DND-41 (cell line): ENCODE measurements around the gene HES3.

Experiments used
- ATAC-seq: fragments of 200-7000 bp; cut with Tn5 transposase; 3 replicates; pipeline ENCODE4 v1.9.1; 2021; ENCODE audit warnings: low read depth; ENCODE audit not compliant: insufficient read depth
- DNase-seq: peaks from one replicate; pipeline ENCODE4 v3.0.0-alpha.2; 2020
- H2AFZ ChIP-seq: 2 replicates; pipeline ENCODE4 v1.6.0; 2012; ENCODE audit warnings: low read depth, low read length
- H3K27ac ChIP-seq: 2 replicates; pipeline ENCODE4 v1.5.1; 2012; ENCODE audit warnings: low read length, inconsistent platforms
- H3K27me3 ChIP-seq: fragments of 200-600 bp; sonication (generic); 2 replicates; pipeline ENCODE4 v1.6.0; 2012; ENCODE audit warnings: low read length, mild to moderate bottlenecking, inconsistent platforms; ENCODE audit not compliant: insufficient read depth, poor library complexity
- H3K36me3 ChIP-seq: 2 replicates; pipeline ENCODE4 v1.5.1; 2012; ENCODE audit warnings: low read length, inconsistent platforms; ENCODE audit not compliant: insufficient read depth
- H3K4me1 ChIP-seq: 2 replicates; pipeline ENCODE4 v1.5.1; 2012; ENCODE audit warnings: mild to moderate bottlenecking, low read length; ENCODE audit not compliant: insufficient read depth
- H3K4me2 ChIP-seq: 2 replicates; pipeline ENCODE4 v1.6.0; 2012; ENCODE audit warnings: mild to moderate bottlenecking, moderate library complexity, low read length, inconsistent platforms; ENCODE audit not compliant: insufficient read depth
- H3K4me3 ChIP-seq, 2 experiments: fragments of 200-600 bp in 1 of 2; shearing (Covaris generic) in 1 of 2; 2 replicates each; pipeline ENCODE4 v1.5.1; 2012 to 2016; ENCODE audit warnings: inconsistent platforms in 2 of 2, low read length in 2 of 2, mild to moderate bottlenecking in 2 of 2, low read depth in 1 of 2, moderate library complexity in 1 of 2
- H3K79me2 ChIP-seq: 2 replicates; pipeline ENCODE4 v1.6.0; 2012; ENCODE audit warnings: low read length, inconsistent platforms; ENCODE audit not compliant: insufficient read depth
- H3K9ac ChIP-seq: 2 replicates; pipeline ENCODE4 v1.6.0; 2012; ENCODE audit warnings: low read depth, mild to moderate bottlenecking, inconsistent platforms, low read length, moderate library complexity
- H3K9me3 ChIP-seq: 2 replicates; pipeline ENCODE4 v1.5.1; 2012; ENCODE audit warnings: low read length, moderate library complexity, mild to moderate bottlenecking, inconsistent platforms; ENCODE audit not compliant: insufficient read depth, severe bottlenecking
- H4K20me1 ChIP-seq: 2 replicates; pipeline ENCODE4 v1.6.0; 2012; ENCODE audit warnings: low read length; ENCODE audit not compliant: insufficient read depth
- CTCF ChIP-seq: IDR thresholded peaks from 2 replicates; pipeline ENCODE4 v1.5.1; 2012; ENCODE audit warnings: borderline replicate concordance, low read length, moderate library complexity, mild to moderate bottlenecking; ENCODE audit not compliant: poor library complexity, severe bottlenecking; ENCODE audit errors: extremely low read depth
- EZH2 ChIP-seq: IDR thresholded peaks from 3 replicates; pipeline ENCODE4 v1.6.1; 2012; ENCODE audit warnings: borderline replicate concordance, low read depth, mild to moderate bottlenecking, moderate library complexity, low read length, inconsistent platforms; ENCODE audit not compliant: severe bottlenecking

Gene HES3

GRCh38 chr1:6205849-6206519, 38.0 kb upstream of the HES3 start, which contains the start of gene RNF207:
Gene RNF207, plus strand, starts transcription at chr1:6206119. Its CDS starts 417 bp downstream, at chr1:6206536.
- Histone ChIP-seq H3K9me3 (no peaks in the 10 kb centered on the region), H3K4me1 (no peaks in the 10 kb centered on the region), H3K27me3 (no peaks in the 10 kb centered on the region), H3K9ac (no peak within 1 kb of the TSS), H3K4me2 (no peak within 1 kb of the TSS), H3K4me3 (no peak within 1 kb of the TSS), H3K36me3 (no peaks in the 10 kb centered on the region), H4K20me1 (no peaks in the 10 kb centered on the region), H3K79me2 (no peaks in the 10 kb centered on the region), H2AFZ (no peak within 1 kb of the TSS), H3K27ac (no peak within 1 kb of the TSS)
- DNase-seq (no peak), ATAC-seq (no peak)
- TF ChIP-seq EZH2 (no peak), CTCF (no peak)

- H3K4me1 ChIP-seq, result no peaks in the 10 kb centered on the region
- no peaks in the 10 kb centered on the region for H3K36me3 ChIP-seq
- TF ChIP-seq CTCF (no peak), EZH2 (no peak)
- H3K27me3 ChIP-seq, result no peaks in the 10 kb centered on the region
- H3K79me2 ChIP-seq, result no peaks in the 10 kb centered on the region
- H4K20me1 ChIP-seq, result no peaks in the 10 kb centered on the region
- DNase-seq (no peak), ATAC-seq (no peak)
- H3K4me2 ChIP-seq, result no peak overlapping the region
- no peak overlapping the region for H3K9ac ChIP-seq
- H3K27ac ChIP-seq, result no peak overlapping the region
- H3K9me3 ChIP-seq, result no peaks in the 10 kb centered on the region
- no peak overlapping the region for H2AFZ ChIP-seq
- no peak overlapping the region for H3K4me3 ChIP-seq
Observed at GRCh38 chr1:6206520-6206855, 37.5 kb upstream of the HES3 start.

GRCh38 chr1:6207075-6207885, 36.7 kb upstream of the HES3 start:
- H3K27me3 ChIP-seq, result no peaks in the 10 kb centered on the region
- H4K20me1 ChIP-seq, result peaks cover 4% of the 10 kb centered on the region; the same call in 1 of the 2 replicates
- TF ChIP-seq EZH2 (no peak), CTCF (no peak)
- DNase-seq (no peak), ATAC-seq (no peak)
- no peak overlapping the region for H3K4me3 ChIP-seq
- H3K4me1 ChIP-seq, result no peaks in the 10 kb centered on the region
- H3K36me3 ChIP-seq, result no peaks in the 10 kb centered on the region
- H2AFZ ChIP-seq, result no peak overlapping the region
- no peaks in the 10 kb centered on the region for H3K79me2 ChIP-seq
- H3K4me2 ChIP-seq, result no peak overlapping the region
- no peaks in the 10 kb centered on the region for H3K9me3 ChIP-seq
- no peak overlapping the region for H3K27ac ChIP-seq
- H3K9ac ChIP-seq, result no peak overlapping the region
